Common myeloid progenitor, CD34-positive (primary cell): ENCODE measurements around the gene GP1BB.

ENCODE experiments used
- CTCF ChIA-PET: fragments of 350-600 bp; sonication (Branson Sonifier 250); formaldehyde crosslinking; loops from one replicate; lab custom pipeline; 2021; ENCODE audit warnings: antibody characterized with exemption; lab: Charles Lee
- POLR2A ChIA-PET: fragments of 350-600 bp; sonication (Branson Sonifier 250); formaldehyde crosslinking; loops from one replicate; lab custom pipeline; 2021; ENCODE audit warnings: antibody characterized with exemption; lab: Charles Lee
- DNase-seq, 3 donors: peaks; one replicate each; pipeline versions ENCODE4 v3.0.0 to v3.0.0-alpha.2; 2013
- H3K27ac ChIP-seq, 2 experiments: 1 replicate in 1 of 2; 2 replicates in 1 of 2; pipeline ENCODE4 v1.7.0; 2013; ENCODE audit warnings: inconsistent platforms in 2 of 2, low read length in 2 of 2, mild to moderate bottlenecking in 2 of 2, low read depth in 1 of 2, moderate library complexity in 1 of 2; ENCODE audit not compliant: severe bottlenecking in 2 of 2, insufficient read depth in 1 of 2, poor library complexity in 1 of 2
- H3K27me3 ChIP-seq, 5 experiments: replicated peaks in 2 of 5; 1 replicate in 3 of 5; 2 replicates in 2 of 5; pipeline versions ENCODE4 v1.6.1 to v1.7.0; 2013; ENCODE audit warnings: low read length in 4 of 5, mild to moderate bottlenecking in 2 of 5, moderate library complexity in 2 of 5, inconsistent platforms in 1 of 5; ENCODE audit not compliant: insufficient read depth in 5 of 5, control insufficient read depth in 4 of 5
- H3K36me3 ChIP-seq, 4 experiments: 1 replicate in 2 of 4; 2 replicates in 2 of 4; pipeline versions ENCODE4 v1.6.1 to v1.7.0; 2013; ENCODE audit warnings: low read length in 3 of 4, control low read depth in 1 of 4, mild to moderate bottlenecking in 1 of 4; ENCODE audit not compliant: control insufficient read depth in 4 of 4, insufficient read depth in 4 of 4
- H3K4me1 ChIP-seq, 4 experiments: 1 replicate in 3 of 4; 2 replicates in 1 of 4; pipeline versions ENCODE4 v1.6.1 to v1.7.1; 2013; ENCODE audit warnings: low read length in 3 of 4, mild to moderate bottlenecking in 3 of 4, control low read depth in 1 of 4, inconsistent platforms in 1 of 4, moderate library complexity in 1 of 4; ENCODE audit not compliant: control insufficient read depth in 4 of 4, insufficient read depth in 4 of 4; ENCODE audit errors: control extremely low read depth in 1 of 4
- H3K4me3 ChIP-seq, 7 experiments: 1 replicate in 4 of 7; 2 replicates in 3 of 7; pipeline versions ENCODE4 v1.5.1 to v1.7.0; 2013; ENCODE audit warnings: mild to moderate bottlenecking in 7 of 7, low read length in 6 of 7, moderate library complexity in 6 of 7, inconsistent platforms in 2 of 7, low read depth in 2 of 7, control low read depth in 1 of 7; ENCODE audit not compliant: insufficient read depth in 4 of 7, control insufficient read depth in 1 of 7; ENCODE audit errors: extremely low read depth in 1 of 7
- H3K9me3 ChIP-seq, 5 experiments: 1 replicate in 4 of 5; 2 replicates in 1 of 5; pipeline versions ENCODE4 v1.6.1 to v1.7.1; 2013; ENCODE audit warnings: low read length in 4 of 5, mild to moderate bottlenecking in 2 of 5, inconsistent platforms in 1 of 5, low read depth in 1 of 5, moderate library complexity in 1 of 5; ENCODE audit not compliant: control insufficient read depth in 4 of 5, insufficient read depth in 2 of 5; ENCODE audit errors: control extremely low read depth in 1 of 5
- WGBS: methylation state at CpG from one replicate; pipeline ENCODE4 v1.1.5; 2013; ENCODE audit not compliant: insufficient coverage; 5-methylcytosine and 5-hydroxymethylcytosine counted together

Gene GP1BB

DNA sequence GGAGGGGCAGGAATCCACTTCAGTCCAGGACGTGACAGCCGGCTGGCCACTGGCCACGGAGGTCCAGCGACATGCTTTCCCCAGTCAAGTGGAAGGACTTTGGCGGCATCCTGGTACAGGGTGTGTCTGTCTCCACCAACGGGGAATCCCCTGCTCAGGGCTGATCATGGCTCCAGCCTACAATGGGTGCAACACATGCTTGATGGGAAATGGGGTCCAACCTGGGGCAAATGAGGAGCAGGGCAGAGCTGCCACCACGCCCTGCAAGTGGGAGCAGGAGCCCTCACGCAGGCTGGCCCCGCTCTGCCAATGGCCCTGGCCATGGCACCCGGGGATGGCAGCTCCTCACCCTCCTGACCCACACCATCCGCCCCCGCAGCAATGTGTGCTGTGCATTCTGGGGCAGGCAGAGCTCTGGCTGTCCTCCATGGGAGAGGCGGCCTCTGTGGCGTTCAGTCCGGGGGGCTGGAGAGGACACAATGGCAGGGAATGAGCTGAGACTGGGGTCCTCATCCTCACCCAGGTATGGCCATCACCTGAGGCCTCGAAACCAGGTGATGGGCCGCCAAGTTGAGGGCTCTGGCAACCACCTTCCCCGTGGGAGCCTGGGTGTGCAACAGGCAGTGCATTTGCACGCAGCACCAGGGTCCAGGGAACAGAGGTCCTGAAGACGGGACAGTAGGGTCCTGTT is 14.9 kb upstream of the GP1BB start:
- no peak for DNase-seq
- WGBS, result 94% methylated on average over 19 of the region's 20 CpGs

DNA sequence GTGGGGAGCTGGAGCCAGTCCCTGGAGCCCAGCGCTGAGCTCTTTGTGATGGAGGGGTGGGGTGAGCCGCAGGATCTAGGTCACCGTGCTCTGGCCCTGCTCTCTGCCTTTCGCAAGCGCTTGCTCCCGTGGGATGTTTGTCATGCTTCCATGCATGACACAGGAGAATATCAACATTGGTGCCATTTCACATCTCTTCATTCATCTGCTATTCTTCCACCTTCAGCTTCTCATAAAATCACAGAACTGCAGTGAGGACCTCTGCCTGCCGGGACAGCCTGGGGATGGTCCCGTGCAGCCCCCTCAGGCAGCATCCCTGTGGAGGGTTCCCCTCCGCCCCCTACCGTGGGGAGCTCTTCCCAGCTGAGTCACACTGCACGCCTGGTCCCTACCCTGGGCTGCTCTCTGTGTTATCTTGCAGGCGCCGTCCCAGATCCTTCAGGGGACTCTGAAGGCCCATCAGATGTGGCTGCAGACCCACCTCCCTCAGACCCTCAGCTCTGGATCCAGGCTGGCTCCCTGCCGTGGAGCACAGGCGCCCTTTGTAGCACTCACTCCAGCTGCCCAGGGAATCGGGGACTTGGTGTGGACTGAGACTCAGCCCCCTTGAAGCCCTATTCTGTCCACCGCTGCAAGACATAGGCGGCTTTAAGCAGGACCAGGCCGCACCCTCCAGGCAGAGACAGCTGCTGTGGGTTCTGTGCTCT is 14.1 kb upstream of the GP1BB start:
- Histone ChIP-seq H3K4me3 (no peak overlapping the region), H3K27ac (no peak overlapping the region), H3K9me3 (no peaks in the 10 kb centered on the region), H3K36me3 (no peaks in the 10 kb centered on the region), H3K27me3 (peaks cover 0 to 11% (median 0%) of the 10 kb centered on the region in 5 experiments), H3K4me1 (peaks cover 0 to 5% (median 2%) of the 10 kb centered on the region in 4 experiments)
- POLR2A ChIA-PET, result interaction anchor here (1.1 kb wide), 1 partner anchor 9 kb away, joined by 3 read pairs; no protein-coding TSS in a partner anchor
- WGBS, result 94% methylated on average over 18 of the region's 19 CpGs
- no peak for DNase-seq
- CTCF ChIA-PET, result interaction anchor here (0.9 to 1.4 kb wide), 2 partner anchors 12 to 29 kb away, joined by 4 read pairs; no protein-coding TSS in a partner anchor

More for the DNA sequence above, 14.9 kb upstream of the GP1BB start:
- no peak overlapping the region for H3K27ac ChIP-seq
- no peaks in the 10 kb centered on the region for H3K4me1 ChIP-seq
- H3K27me3 ChIP-seq, result peaks cover 0 to 11% (median 0%) of the 10 kb centered on the region in 5 experiments
- ChIA-PET POLR2A (no interaction called here), CTCF (interaction anchor here (1.4 kb wide), 1 partner anchor 11 kb away, joined by 4 read pairs; no protein-coding TSS in a partner anchor)
- no peak overlapping the region for H3K4me3 ChIP-seq
- H3K36me3 ChIP-seq, result no peaks in the 10 kb centered on the region
- no peaks in the 10 kb centered on the region for H3K9me3 ChIP-seq

GRCh38 chr22:19710020-19710768 is 13.1 kb upstream of the GP1BB start:
- ChIA-PET CTCF (interaction anchor here (0.9 to 1.4 kb wide), 3 partner anchors 14 to 31 kb away, joined by 3 to 4 read pairs (median 4); no protein-coding TSS in a partner anchor), POLR2A (interaction anchor here (1.1 kb wide), 1 partner anchor 8 kb away, joined by 3 read pairs; no protein-coding TSS in a partner anchor)
- Histone ChIP-seq H3K9me3 (no peaks in the 10 kb centered on the region), H3K27ac (no peak overlapping the region), H3K4me1 (peaks cover 0 to 12% (median 9%) of the 10 kb centered on the region in 4 experiments), H3K4me3 (no peak overlapping the region), H3K36me3 (no peaks in the 10 kb centered on the region), H3K27me3 (peaks cover 0 to 16% (median 0%) of the 10 kb centered on the region in 5 experiments)
- no peak for DNase-seq
- 95% methylated on average over 19 of the region's 19 CpGs for WGBS

DNA sequence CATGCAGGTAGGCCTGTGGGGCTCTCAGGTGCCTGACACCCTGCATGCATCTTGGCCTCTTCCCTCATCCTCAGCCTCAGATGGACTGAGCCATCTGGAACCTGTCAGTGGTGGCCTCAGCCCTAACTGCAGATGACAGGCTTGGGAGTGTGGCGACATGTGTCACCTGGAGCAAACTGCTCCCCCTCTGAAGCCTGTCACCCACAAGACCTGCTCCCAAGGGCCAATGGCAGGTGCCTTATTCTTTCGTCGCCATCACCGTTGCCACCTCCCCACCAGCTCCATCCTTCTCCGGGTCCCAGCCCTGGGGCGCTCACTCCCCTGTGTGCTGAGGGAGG is 12.6 kb upstream of the GP1BB start:
- 98% methylated on average over 5 of the region's 6 CpGs for WGBS
- no peak for DNase-seq
- Histone ChIP-seq H3K27me3 (peaks cover 0 to 19% (median 0%) of the 10 kb centered on the region in 5 experiments), H3K4me3 (no peak overlapping the region), H3K9me3 (no peaks in the 10 kb centered on the region), H3K36me3 (no peaks in the 10 kb centered on the region), H3K27ac (no peak overlapping the region), H3K4me1 (peaks cover 0 to 16% (median 9%) of the 10 kb centered on the region in 4 experiments)
- CTCF ChIA-PET, result interaction anchor here (1.2 to 1.4 kb wide), 2 partner anchors 13 to 32 kb away, joined by 3 to 4 read pairs; no protein-coding TSS in a partner anchor
- POLR2A ChIA-PET, result no interaction called here

DNA sequence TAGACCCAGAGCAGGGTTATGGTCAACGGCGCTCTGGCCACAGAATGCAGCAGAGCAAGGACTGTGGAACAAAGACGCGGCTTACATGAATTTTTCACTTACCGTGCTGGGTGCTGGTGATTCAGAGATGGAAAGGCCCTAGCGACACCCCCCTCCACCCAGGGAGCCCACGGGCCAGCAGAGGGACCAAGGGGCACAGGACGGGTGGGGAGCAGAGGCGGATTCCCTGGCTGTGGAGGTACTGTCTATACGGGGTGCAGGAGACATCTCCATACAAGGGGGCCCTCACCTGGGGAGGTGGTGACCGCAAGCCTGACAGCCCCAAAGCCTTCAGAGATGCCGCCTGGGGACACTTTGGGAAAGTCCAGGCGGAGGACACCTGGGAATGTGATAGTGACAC is 10.1 kb upstream of the GP1BB start:
- Histone ChIP-seq H3K4me3 (no peak overlapping the region), H3K27ac (no peak overlapping the region), H3K9me3 (no peaks in the 10 kb centered on the region), H3K27me3 (peaks cover 0 to 28% (median 0%) of the 10 kb centered on the region in 5 experiments), H3K4me1 (peaks cover 0 to 28% (median 17%) of the 10 kb centered on the region in 4 experiments), H3K36me3 (no peaks in the 10 kb centered on the region)
- 97% methylated on average over 10 of the region's 13 CpGs for WGBS
- ChIA-PET POLR2A (no interaction called here), CTCF (interaction anchor here (1.6 kb wide), 1 partner anchor 81 kb away, joined by 6 read pairs; no protein-coding TSS in a partner anchor)
- no peak for DNase-seq

DNA sequence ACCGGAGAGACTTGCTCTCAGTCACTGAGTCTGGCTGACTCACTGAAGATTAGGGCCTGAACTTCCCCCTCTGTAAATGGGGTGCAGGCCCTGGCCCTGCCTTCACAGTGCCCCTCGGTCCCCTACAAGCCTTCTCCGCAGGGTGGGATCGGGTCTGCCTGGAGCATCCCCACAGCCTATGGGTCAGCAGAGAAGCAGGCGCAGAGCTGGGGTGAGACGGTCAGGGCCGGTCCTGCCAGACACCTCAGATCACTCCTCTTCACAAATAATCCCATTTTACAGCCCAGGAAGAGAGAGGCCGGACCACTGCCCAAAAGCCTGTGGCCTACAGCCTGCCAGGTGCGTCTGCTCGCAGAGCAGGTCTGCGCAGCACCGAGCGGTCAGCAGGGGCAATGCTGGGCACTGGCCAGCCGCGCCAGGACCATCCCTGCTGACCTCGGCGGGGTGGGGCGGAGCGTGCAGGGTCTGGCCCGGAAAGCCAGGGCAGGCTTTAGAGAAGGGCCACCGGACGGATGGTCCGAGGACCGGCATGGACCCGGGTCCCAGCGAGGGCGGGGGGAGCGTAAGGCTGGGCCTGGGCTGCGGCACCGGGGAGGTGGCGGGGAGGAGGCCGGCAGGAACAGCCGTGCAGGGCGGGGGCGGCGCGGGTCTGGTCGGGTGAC is 9.6 kb upstream of the GP1BB start:
- CTCF ChIA-PET, result no interaction called here
- Histone ChIP-seq H3K4me3 (peak overlapping the region in 5 of 7 experiments; percentile 8 to 76 (median 68)), H3K9me3 (no peaks in the 10 kb centered on the region), H3K36me3 (no peaks in the 10 kb centered on the region), H3K27ac (no peak overlapping the region), H3K4me1 (peaks cover 0 to 33% (median 23%) of the 10 kb centered on the region in 4 experiments), H3K27me3 (peaks cover 0 to 24% (median 0%) of the 10 kb centered on the region in 5 experiments)
- POLR2A ChIA-PET, result no interaction called here
- WGBS, result 37% methylated on average over 23 of the region's 38 CpGs
- no peak for DNase-seq
